WTC11 (cell line): ENCODE results near the gene ABL1. TPM values are rescaled to one million over a fixed set of nuclear protein-coding genes. Genes with fewer than 3 reads are reported as not detected.

Experiments
- ATAC-seq: fragments of 200-7000 bp; cut with Tn5 transposase; 2 replicates; pipeline ENCODE4 v1.10.0; 2021; ENCODE audit warnings: mild to moderate bottlenecking, moderate library complexity
- Bru-seq: library from RNA; stranded (reverse); fragments of 400-500 nt; gene quantifications from one replicate; lab custom pipeline; 2021; lab: Mats Ljungman, UMichigan
- CTCF ChIA-PET: fragments of 300-600 bp; sonication (Branson Sonifier 250); formaldehyde crosslinking; loops from one replicate; lab custom pipeline; 2021; ENCODE audit warnings: antibody characterized with exemption; lab: Charles Lee
- POLR2A ChIA-PET: fragments of 350-600 bp; sonication (Branson Sonifier 250); formaldehyde crosslinking; loops from one replicate; lab custom pipeline; 2021; ENCODE audit warnings: antibody characterized with exemption; lab: Charles Lee
- DNase-seq: peaks from one replicate; pipeline ENCODE4 v3.0.0; 2021; ENCODE audit warnings: low spot score
- H3K27ac Mint-ChIP-seq: 2 replicates; pipeline ENCODE4 v1.8.0; 2021; ENCODE audit warnings: mixed read lengths
- H3K27me3 Mint-ChIP-seq: 2 replicates; pipeline ENCODE4 v1.8.0; 2021; ENCODE audit warnings: low read depth, mild to moderate bottlenecking, moderate library complexity, mixed read lengths
- H3K36me3 Mint-ChIP-seq: 2 replicates; pipeline ENCODE4 v1.8.0; 2021; ENCODE audit warnings: mixed read lengths
- H3K4me1 Mint-ChIP-seq: 2 replicates; pipeline ENCODE4 v1.8.0; 2022; ENCODE audit warnings: mixed read lengths
- H3K4me3 Mint-ChIP-seq: 2 replicates; pipeline ENCODE4 v1.8.0; 2021; ENCODE audit warnings: mild to moderate bottlenecking, moderate library complexity, mixed read lengths
- H3K9me3 Mint-ChIP-seq: 2 replicates; pipeline ENCODE4 v1.8.0; 2021; ENCODE audit warnings: mixed read lengths
- ATF3 ChIP-seq: sonication (generic); formaldehyde crosslinking; conservative IDR thresholded peaks from 2 replicates; pipeline ENCODE4 v1.8.1; 2022; ENCODE audit warnings: mild to moderate bottlenecking, missing genetic modification reagents
- ATF6 ChIP-seq: sonication (generic); formaldehyde crosslinking; IDR thresholded peaks from 2 replicates; pipeline ENCODE4 v1.8.1; 2023; ENCODE audit warnings: mild to moderate bottlenecking, missing genetic modification reagents
- CREM ChIP-seq: sonication (generic); formaldehyde crosslinking; IDR thresholded peaks from 2 replicates; pipeline ENCODE4 v1.8.1; 2022; ENCODE audit warnings: mild to moderate bottlenecking, missing genetic modification reagents, moderate library complexity
- E2F5 ChIP-seq: sonication (generic); formaldehyde crosslinking; IDR thresholded peaks from 2 replicates; pipeline ENCODE4 v1.8.1; 2022; ENCODE audit warnings: mild to moderate bottlenecking, moderate library complexity, missing genetic modification reagents
- ETV6 ChIP-seq: sonication (generic); formaldehyde crosslinking; IDR thresholded peaks from 2 replicates; pipeline ENCODE4 v1.8.1; 2022; ENCODE audit warnings: mild to moderate bottlenecking, missing genetic modification reagents
- FOXK1 ChIP-seq: sonication (generic); formaldehyde crosslinking; IDR thresholded peaks from 2 replicates; pipeline ENCODE4 v1.8.0; 2022; ENCODE audit warnings: mild to moderate bottlenecking, moderate library complexity, missing genetic modification reagents
- GABPB1 ChIP-seq: sonication (generic); formaldehyde crosslinking; IDR thresholded peaks from 2 replicates; pipeline ENCODE4 v1.8.1; 2023; ENCODE audit warnings: mild to moderate bottlenecking, missing genetic modification reagents
- HMGA2 ChIP-seq: fragments of 250-450 bp; sonication (Bioruptor Pico); IDR thresholded peaks from 2 replicates; pipeline ENCODE4 v1.4.0; 2021; ENCODE audit warnings: mild to moderate bottlenecking, moderate library complexity
- PRRX2 ChIP-seq: fragments of 250-450 bp; sonication (Bioruptor Pico); IDR thresholded peaks from 2 replicates; pipeline ENCODE4 v1.8.0; 2021; ENCODE audit warnings: mild to moderate bottlenecking
- SMAD4 ChIP-seq: sonication (generic); formaldehyde crosslinking; IDR thresholded peaks from 2 replicates; pipeline ENCODE4 v1.8.0; 2022; ENCODE audit warnings: mild to moderate bottlenecking, missing genetic modification reagents
- SOX15 ChIP-seq: fragments of 250-450 bp; sonication (Bioruptor Pico); IDR thresholded peaks from 2 replicates; pipeline ENCODE4 v1.9.0; 2021; ENCODE audit warnings: mild to moderate bottlenecking
- TEAD1 ChIP-seq: sonication (generic); formaldehyde crosslinking; IDR thresholded peaks from 2 replicates; pipeline ENCODE4 v1.8.0; 2022; ENCODE audit warnings: mild to moderate bottlenecking, missing genetic modification reagents
- TP53 ChIP-seq: sonication (generic); formaldehyde crosslinking; IDR thresholded peaks from 2 replicates; pipeline ENCODE4 v1.8.1; 2023; ENCODE audit warnings: mild to moderate bottlenecking, missing genetic modification reagents
- ZNF219 ChIP-seq: sonication (generic); formaldehyde crosslinking; IDR thresholded peaks from 2 replicates; pipeline ENCODE4 v1.8.0; 2023; ENCODE audit warnings: missing genetic modification reagents, mild to moderate bottlenecking, borderline replicate concordance
- ZNF416 ChIP-seq: fragments of 250-450 bp; sonication (Bioruptor Pico); IDR thresholded peaks from 2 replicates; pipeline ENCODE4 v1.9.0; 2021; ENCODE audit warnings: mild to moderate bottlenecking, inconsistent platforms
- ZNF423 ChIP-seq: fragments of 250-450 bp; sonication (Bioruptor Pico); IDR thresholded peaks from 2 replicates; pipeline ENCODE4 v2.1.2; 2022; ENCODE audit warnings: mild to moderate bottlenecking, moderate library complexity
- long read RNA-seq, 3 experiments: library from RNA in 1 of 3; library from capped mRNA in 1 of 3; library from polyadenylated mRNA in 1 of 3; unstranded in 2 of 3; stranded (forward) in 1 of 3; transcript quantifications; one replicate each; pipeline ENCODE4 v2.0.0, GENCODE V29; 2021
- total RNA-seq: library from RNA; stranded (reverse); gene quantifications from 3 replicates; pipeline ENCODE4 v1.2.3, GENCODE V29; 2021
- TF ChIP-seq, protein P1 (sequence below): sonication (generic); formaldehyde crosslinking; IDR thresholded peaks from 2 replicates; pipeline ENCODE4 v1.8.0; 2022; ENCODE audit warnings: mild to moderate bottlenecking, missing genetic modification reagents
- TF ChIP-seq, protein P2 (sequence below): sonication (generic); formaldehyde crosslinking; IDR thresholded peaks from 2 replicates; pipeline ENCODE4 v1.8.1; 2023; ENCODE audit warnings: mild to moderate bottlenecking, missing genetic modification reagents, borderline replicate concordance
- TF ChIP-seq, protein P3 (sequence below): fragments of 250-450 bp; sonication (Bioruptor Pico); IDR thresholded peaks from 2 replicates; pipeline ENCODE4 v2.1.2; 2022; ENCODE audit warnings: mild to moderate bottlenecking, moderate library complexity
- TF ChIP-seq, protein P4 (sequence below): sonication (generic); formaldehyde crosslinking; IDR thresholded peaks from 2 replicates; pipeline ENCODE4 v1.8.1; 2023; ENCODE audit warnings: mild to moderate bottlenecking, missing genetic modification reagents

Gene ABL1
- total RNA-seq (87.5 to 104 TPM (median 89.1 TPM) in 3 replicates), Bru-seq, nascent RNA (percentile 72 among the genes with signal in this experiment)
- long read RNA-seq, experiment 1, full-length matches to known transcripts, result 173 of 309 reads
- long read RNA-seq, experiment 1, partial matches to known transcripts, result 42 of 309 reads
- long read RNA-seq, experiment 1, other reads (novel, unspliced or antisense), result 94 of 309 reads
- long read RNA-seq, experiment 2, full-length matches to known transcripts, result 23 of 98 reads
- long read RNA-seq, experiment 2, partial matches to known transcripts, result 69 of 98 reads
- long read RNA-seq, experiment 2, other reads (novel, unspliced or antisense), result 6 of 98 reads
- long read RNA-seq, experiment 3, partial matches to known transcripts, result 0 of 1 reads
- long read RNA-seq, experiment 3, other reads (novel, unspliced or antisense), result 1 of 1 reads

GRCh38 chr9:130834371-130835336 is at the start of gene ABL1:
Gene ABL1 (plus strand): TSS chr9:130835254. CDS start chr9:130835447, 193 bp downstream.
- peak; percentile 72 for ATAC-seq
- H3K4me1 Mint-ChIP-seq, result peaks cover 62% of the 10 kb centered on the region
- CTCF ChIA-PET, result interaction anchor here (1.3 kb wide), 1 partner anchor 31 kb away, joined by 3 read pairs; no protein-coding TSS in a partner anchor
- POLR2A ChIA-PET, result interaction anchor here (1.8 to 2.0 kb wide), 2 partner anchors 11 kb away, joined by 5 to 12 read pairs; no protein-coding TSS in a partner anchor
- H3K27me3 Mint-ChIP-seq, result no peaks in the 10 kb centered on the region
- H3K27ac Mint-ChIP-seq, result peak within 1 kb of the TSS; percentile 94
- peak within 1 kb of the TSS; percentile 88 for H3K4me3 Mint-ChIP-seq
- TF ChIP-seq SMAD4 (CRISPR knock-in tag) (0 out of 2 replicates have a peak, but pooled peaks have one; percentile 25), GABPB1 (CRISPR knock-in tag) (0 out of 2 replicates have a peak, but pooled peaks have one; percentile 19), SOX15 (CRISPR knock-in tag) (no peak), TEAD1 (CRISPR knock-in tag) (peak; percentile 68), PRRX2 (no peak), ATF3 (CRISPR knock-in tag) (no peak), TP53 (CRISPR knock-in tag) (no peak), HMGA2 (CRISPR knock-in tag) (no peak), ZNF219 (no peak), ATF6 (CRISPR knock-in tag) (0 out of 2 replicates have a peak, but pooled peaks have one; percentile 38), ETV6 (CRISPR knock-in tag) (0 out of 2 replicates have a peak, but pooled peaks have one; percentile 41), ZNF423 (peak; percentile 11; the same call in 1 of the 2 replicates)
- TF ChIP-seq, protein P1, sequence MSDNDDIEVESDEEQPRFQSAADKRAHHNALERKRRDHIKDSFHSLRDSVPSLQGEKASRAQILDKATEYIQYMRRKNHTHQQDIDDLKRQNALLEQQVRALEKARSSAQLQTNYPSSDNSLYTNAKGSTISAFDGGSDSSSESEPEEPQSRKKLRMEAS (CRISPR knock-in tag), result peak; percentile 65
- DNase-seq, result peak; percentile 65
- no peaks in the 10 kb centered on the region for H3K9me3 Mint-ChIP-seq
- no peaks in the 10 kb centered on the region for H3K36me3 Mint-ChIP-seq

- Mint-ChIP-seq H3K9me3 (peaks cover 18% of the 10 kb centered on the region), H3K27me3 (no peaks in the 10 kb centered on the region)
- no peak for ATAC-seq
- TF ChIP-seq FOXK1 (CRISPR knock-in tag) (no peak), E2F5 (CRISPR knock-in tag) (no peak), ZNF416 (no peak), GABPB1 (CRISPR knock-in tag) (no peak), TEAD1 (CRISPR knock-in tag) (no peak), CREM (no peak)
- TF ChIP-seq, protein P2, sequence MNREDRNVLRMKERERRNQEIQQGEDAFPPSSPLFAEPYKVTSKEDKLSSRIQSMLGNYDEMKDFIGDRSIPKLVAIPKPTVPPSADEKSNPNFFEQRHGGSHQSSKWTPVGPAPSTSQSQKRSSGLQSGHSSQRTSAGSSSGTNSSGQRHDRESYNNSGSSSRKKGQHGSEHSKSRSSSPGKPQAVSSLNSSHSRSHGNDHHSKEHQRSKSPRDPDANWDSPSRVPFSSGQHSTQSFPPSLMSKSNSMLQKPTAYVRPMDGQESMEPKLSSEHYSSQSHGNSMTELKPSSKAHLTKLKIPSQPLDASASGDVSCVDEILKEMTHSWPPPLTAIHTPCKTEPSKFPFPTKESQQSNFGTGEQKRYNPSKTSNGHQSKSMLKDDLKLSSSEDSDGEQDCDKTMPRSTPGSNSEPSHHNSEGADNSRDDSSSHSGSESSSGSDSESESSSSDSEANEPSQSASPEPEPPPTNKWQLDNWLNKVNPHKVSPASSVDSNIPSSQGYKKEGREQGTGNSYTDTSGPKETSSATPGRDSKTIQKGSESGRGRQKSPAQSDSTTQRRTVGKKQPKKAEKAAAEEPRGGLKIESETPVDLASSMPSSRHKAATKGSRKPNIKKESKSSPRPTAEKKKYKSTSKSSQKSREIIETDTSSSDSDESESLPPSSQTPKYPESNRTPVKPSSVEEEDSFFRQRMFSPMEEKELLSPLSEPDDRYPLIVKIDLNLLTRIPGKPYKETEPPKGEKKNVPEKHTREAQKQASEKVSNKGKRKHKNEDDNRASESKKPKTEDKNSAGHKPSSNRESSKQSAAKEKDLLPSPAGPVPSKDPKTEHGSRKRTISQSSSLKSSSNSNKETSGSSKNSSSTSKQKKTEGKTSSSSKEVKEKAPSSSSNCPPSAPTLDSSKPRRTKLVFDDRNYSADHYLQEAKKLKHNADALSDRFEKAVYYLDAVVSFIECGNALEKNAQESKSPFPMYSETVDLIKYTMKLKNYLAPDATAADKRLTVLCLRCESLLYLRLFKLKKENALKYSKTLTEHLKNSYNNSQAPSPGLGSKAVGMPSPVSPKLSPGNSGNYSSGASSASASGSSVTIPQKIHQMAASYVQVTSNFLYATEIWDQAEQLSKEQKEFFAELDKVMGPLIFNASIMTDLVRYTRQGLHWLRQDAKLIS (CRISPR knock-in tag), result no peak
- TF ChIP-seq, protein P1 (CRISPR knock-in tag), result no peak
- TF ChIP-seq, protein P3, sequence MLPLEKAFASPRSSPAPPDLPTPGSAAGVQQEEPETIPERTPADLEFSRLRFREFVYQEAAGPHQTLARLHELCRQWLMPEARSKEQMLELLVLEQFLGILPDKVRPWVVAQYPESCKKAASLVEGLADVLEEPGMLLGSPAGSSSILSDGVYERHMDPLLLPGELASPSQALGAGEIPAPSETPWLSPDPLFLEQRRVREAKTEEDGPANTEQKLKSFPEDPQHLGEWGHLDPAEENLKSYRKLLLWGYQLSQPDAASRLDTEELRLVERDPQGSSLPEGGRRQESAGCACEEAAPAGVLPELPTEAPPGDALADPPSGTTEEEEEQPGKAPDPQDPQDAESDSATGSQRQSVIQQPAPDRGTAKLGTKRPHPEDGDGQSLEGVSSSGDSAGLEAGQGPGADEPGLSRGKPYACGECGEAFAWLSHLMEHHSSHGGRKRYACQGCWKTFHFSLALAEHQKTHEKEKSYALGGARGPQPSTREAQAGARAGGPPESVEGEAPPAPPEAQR (CRISPR knock-in tag), result no peak
- TF ChIP-seq, protein P4, sequence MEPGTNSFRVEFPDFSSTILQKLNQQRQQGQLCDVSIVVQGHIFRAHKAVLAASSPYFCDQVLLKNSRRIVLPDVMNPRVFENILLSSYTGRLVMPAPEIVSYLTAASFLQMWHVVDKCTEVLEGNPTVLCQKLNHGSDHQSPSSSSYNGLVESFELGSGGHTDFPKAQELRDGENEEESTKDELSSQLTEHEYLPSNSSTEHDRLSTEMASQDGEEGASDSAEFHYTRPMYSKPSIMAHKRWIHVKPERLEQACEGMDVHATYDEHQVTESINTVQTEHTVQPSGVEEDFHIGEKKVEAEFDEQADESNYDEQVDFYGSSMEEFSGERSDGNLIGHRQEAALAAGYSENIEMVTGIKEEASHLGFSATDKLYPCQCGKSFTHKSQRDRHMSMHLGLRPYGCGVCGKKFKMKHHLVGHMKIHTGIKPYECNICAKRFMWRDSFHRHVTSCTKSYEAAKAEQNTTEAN (CRISPR knock-in tag), result no peak
These were observed 49.0 kb upstream of the ABL1 start for GRCh38 chr9:130785940-130786508.

More at GRCh38 chr9:130785940-130786508, 49.0 kb upstream of the ABL1 start:
- CTCF ChIA-PET, result interaction anchor here (0.9 to 1.3 kb wide), 2 partner anchors 80 to 85 kb away, joined by 4 to 11 read pairs; no protein-coding TSS in a partner anchor
- Mint-ChIP-seq H3K4me1 (peaks cover 22% of the 10 kb centered on the region), H3K36me3 (peaks cover 16% of the 10 kb centered on the region), H3K27ac (no peak overlapping the region), H3K4me3 (no peak overlapping the region)
- POLR2A ChIA-PET, result no interaction called here
- no peak for DNase-seq
